K562 (cell line): ENCODE measurements around the gene LRRC4C.

Experiments
- GTF2F1 ChIP-seq: IDR thresholded peaks from 2 replicates; pipeline ENCODE4 v1.6.1; 2011; ENCODE audit warnings: low read depth, low read length, improper control_type of control experiment
- SREBF2 ChIP-seq: sonication (generic); formaldehyde crosslinking; IDR thresholded peaks from 2 replicates; pipeline ENCODE4 v1.4.0; 2020; ENCODE audit warnings: mild to moderate bottlenecking, missing genetic modification reagents
- TF ChIP-seq, protein P1 (sequence below): sonication (generic); formaldehyde crosslinking; IDR thresholded peaks from 2 replicates; pipeline ENCODE4 v1.8.0; 2022; ENCODE audit warnings: mild to moderate bottlenecking, low read depth, missing genetic modification reagents
- TF ChIP-seq, protein P2 (sequence below), 2 experiments: fragments of 450-650 bp in 1 of 2; sonication (generic) in 1 of 2; formaldehyde crosslinking; conservative IDR thresholded peaks; 2 replicates each; pipeline versions ENCODE4 v1.4.0 to v1.8.1; 2020 to 2022; ENCODE audit warnings: mild to moderate bottlenecking in 1 of 2, missing genetic modification reagents in 1 of 2
- TF ChIP-seq, protein P3 (sequence below): fragments of 450-650 bp; IDR thresholded peaks from 2 replicates; pipeline ENCODE4 v1.6.1; 2016; ENCODE audit warnings: low read depth, mild to moderate bottlenecking, moderate library complexity

DNA sequence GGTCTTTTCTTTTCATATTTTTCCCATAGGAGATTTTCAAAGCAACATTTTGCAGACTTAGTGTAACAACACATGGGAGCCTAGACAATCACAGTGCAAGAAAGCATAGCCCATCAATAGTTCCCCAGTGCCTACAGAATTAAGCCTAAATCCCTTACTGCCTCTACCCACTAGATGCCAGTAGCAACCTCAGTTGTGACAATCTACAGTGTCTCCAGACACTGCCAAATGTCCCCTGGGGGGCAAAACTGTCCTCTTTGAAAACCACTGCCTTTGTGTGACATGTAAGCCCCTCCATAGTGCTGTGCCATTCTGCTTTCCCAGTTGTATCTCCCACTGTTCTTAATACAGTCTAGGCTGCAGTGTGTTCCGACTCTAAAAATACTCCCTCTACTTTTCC is 1329.0 kb downstream of the LRRC4C start:
- TF ChIP-seq, protein P1, sequence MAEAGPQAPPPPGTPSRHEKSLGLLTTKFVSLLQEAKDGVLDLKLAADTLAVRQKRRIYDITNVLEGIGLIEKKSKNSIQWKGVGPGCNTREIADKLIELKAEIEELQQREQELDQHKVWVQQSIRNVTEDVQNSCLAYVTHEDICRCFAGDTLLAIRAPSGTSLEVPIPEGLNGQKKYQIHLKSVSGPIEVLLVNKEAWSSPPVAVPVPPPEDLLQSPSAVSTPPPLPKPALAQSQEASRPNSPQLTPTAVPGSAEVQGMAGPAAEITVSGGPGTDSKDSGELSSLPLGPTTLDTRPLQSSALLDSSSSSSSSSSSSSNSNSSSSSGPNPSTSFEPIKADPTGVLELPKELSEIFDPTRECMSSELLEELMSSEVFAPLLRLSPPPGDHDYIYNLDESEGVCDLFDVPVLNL (CRISPR knock-in tag), result no peak
- TF ChIP-seq SREBF2 (no peak), GTF2F1 (no peak)
- TF ChIP-seq, protein P2, sequence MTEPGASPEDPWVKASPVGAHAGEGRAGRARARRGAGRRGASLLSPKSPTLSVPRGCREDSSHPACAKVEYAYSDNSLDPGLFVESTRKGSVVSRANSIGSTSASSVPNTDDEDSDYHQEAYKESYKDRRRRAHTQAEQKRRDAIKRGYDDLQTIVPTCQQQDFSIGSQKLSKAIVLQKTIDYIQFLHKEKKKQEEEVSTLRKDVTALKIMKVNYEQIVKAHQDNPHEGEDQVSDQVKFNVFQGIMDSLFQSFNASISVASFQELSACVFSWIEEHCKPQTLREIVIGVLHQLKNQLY (CRISPR knock-in tag; conservative IDR thresholded peaks at IDR 0.05), result no peak
- TF ChIP-seq, protein P3, sequence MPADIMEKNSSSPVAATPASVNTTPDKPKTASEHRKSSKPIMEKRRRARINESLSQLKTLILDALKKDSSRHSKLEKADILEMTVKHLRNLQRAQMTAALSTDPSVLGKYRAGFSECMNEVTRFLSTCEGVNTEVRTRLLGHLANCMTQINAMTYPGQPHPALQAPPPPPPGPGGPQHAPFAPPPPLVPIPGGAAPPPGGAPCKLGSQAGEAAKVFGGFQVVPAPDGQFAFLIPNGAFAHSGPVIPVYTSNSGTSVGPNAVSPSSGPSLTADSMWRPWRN, result no peak
